8988T (cell line): ENCODE results near the gene PMAIP1.
"Not testable (repeated sequence)": the region's sequence is repeated elsewhere in the genome, so short reads cannot be mapped to it uniquely, and the experiment has no call there.

Experiments used
- DNase-seq: peaks from one replicate; pipeline ENCODE4 v3.0.0; 2011

PMAIP1 gene

DNA sequence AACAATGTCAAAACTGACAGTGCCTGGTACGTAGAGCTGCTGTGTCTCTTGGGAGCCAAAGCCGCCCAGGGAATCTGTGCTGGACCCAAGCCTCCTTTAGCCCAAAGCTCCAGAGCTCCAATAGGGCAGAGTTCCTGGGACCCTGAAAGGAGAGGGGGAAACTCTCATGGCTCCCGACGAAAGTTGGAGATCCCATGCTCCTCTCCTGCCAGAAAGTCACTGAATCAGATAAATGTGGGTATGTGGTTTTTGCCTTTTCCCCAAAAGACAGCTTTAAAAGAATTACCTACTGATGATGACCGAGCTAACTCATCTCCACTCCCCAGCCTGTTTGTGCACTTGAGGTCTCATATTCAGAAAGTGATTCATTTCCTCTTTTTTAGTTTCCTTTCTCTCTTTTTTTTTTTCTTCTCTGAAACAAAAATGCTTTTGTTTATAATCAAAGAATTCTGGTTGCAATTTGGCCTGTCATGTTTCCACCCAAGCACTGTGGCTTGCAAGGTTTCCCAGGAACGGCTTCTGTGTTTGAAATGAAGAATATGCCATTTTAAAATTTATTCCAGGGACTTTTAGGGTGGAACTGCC, 14.1 kb upstream of the PMAIP1 start:
- DNase-seq, result no peak

DNA sequence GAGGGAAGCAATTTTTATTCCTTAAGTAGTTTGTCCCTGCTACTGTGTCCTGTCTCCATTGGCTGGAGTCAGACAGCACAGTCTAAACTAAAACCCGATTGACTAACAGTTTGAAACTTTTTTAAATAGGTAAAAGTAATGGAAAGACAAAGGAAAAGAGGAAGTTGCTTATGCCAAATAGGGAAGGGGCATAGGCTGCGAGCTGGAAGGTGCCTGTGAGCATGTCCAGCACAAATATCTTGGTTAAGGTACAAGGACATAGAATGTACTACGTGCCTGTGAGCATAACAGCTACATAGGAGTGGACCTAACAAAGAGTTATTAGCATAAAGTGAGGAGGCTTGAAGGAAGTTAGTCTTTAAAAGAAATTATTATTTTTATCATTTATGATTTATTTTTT, 13.4 kb upstream of the PMAIP1 start:
- not testable (repeated sequence) for DNase-seq

DNA sequence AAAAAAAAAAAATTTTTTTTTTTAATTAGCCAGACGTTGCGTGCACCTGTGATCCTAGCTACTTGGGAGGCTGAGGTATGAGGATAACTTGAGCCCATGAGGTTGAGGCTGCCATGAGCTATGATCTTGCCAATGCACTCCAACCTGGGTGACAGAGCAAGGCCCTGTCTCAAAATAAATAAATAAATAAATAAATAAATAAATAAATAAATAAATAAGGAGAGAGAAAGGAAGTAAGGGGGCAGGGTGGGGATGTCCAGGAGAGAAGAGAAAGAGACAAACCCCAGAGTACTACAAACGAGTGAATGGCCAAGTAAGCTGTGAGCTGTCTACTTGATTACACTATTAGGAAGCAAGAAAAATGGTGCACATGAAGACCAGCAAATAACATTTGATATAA, 7.7 kb upstream of the PMAIP1 start:
- no peak for DNase-seq

DNA sequence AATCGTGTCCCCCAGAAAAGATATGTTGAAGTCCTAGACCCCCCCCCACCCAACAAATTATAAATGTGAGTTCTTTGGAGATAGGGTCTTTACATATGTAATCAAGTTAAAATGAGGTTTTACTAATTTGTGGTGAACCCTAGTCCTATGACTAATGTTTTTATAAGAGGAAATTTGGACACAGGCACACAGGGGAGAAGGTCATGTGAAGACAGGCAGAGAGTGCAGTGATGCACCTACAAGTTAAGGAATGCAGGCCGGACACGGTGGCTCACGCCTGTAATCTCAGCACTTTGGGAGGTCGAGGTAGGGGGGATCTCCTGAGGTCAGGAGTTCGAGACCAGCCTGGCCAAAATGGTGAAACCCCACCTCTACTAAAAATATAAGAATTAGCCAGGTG, 5.8 kb upstream of the PMAIP1 start:
- no peak for DNase-seq

DNA sequence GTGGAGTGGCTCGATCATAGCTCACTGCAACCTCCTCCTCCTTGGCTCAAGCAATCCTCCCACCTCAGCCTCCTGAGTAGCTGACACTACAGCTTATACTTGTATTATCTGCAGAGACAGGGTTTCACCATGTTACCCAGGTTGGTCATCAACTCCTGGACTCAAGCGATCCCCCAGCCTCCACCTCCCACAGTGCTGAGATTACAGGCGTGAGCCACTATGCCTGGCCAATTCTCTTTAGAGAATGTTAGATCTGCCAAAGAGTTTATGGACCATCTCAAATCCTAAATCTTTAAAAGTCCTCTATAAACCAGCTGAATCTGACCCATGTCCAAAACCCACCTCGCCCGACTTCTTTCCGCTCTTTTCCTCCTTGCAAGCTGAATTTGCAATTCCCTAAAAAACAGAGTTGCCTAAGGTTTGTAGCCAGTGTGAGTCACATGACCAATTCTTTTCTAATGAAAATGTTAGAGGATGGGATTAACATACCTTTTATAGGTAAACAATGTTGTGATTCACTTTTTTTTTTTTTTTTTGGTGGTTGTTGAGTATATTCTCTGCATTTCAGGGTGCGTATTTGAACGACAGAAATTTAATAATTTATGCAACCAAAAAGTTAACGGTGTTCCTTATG, 2.4 kb upstream of the PMAIP1 start:
- no peak for DNase-seq

DNA sequence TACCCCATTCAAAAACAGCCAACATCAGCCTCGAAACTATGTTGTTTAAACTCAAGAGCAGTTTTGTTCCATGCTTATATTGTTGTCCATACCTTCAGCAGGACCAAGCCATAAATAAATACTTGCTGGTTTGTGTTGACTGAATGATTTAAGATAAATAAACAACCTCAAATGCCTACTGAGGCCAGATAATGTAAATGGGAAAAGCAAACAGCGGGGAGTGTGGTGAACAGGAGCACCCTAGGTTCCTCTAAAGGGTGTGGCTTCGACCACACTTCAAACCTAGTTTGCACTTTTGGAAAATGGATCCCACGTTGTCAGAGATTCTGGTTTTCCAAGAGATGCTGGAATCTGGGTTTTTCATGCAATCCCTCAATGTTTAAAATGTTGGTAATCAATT, 1.7 kb upstream of the PMAIP1 start:
- no peak for DNase-seq

DNA sequence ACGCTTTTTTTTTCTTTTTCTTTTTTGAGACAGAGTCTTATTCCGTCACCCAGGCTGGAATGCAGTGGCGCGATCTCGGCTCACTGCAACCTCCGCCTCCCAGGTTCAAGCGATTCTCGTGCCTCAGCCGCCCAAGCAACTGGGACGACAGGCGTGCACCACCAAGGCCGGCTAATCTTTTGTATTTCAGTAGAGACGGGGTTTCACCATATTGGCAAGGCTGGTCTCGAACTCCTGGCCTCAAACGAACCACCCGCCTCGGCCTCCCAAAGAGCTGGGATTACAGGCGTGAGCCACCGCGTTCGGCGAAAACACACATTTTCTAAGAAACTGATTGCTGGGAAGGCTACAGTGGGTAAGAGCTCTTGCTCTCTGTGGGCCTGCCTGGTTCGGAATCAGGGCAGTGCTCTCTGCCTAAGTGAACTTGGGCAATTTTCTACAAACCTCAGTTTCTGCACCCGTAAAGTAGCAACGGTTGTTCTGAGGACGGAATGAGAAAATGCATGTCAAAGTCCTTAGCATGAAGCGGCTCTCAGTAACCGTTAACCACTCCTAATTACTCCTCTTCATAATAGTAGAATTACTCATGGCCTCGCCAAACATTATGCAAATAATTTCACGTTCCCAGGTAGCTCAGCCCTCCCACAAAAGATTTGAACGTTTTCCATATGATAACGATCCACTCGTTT, 1.0 kb upstream of the PMAIP1 start:
- no peak for DNase-seq

DNA sequence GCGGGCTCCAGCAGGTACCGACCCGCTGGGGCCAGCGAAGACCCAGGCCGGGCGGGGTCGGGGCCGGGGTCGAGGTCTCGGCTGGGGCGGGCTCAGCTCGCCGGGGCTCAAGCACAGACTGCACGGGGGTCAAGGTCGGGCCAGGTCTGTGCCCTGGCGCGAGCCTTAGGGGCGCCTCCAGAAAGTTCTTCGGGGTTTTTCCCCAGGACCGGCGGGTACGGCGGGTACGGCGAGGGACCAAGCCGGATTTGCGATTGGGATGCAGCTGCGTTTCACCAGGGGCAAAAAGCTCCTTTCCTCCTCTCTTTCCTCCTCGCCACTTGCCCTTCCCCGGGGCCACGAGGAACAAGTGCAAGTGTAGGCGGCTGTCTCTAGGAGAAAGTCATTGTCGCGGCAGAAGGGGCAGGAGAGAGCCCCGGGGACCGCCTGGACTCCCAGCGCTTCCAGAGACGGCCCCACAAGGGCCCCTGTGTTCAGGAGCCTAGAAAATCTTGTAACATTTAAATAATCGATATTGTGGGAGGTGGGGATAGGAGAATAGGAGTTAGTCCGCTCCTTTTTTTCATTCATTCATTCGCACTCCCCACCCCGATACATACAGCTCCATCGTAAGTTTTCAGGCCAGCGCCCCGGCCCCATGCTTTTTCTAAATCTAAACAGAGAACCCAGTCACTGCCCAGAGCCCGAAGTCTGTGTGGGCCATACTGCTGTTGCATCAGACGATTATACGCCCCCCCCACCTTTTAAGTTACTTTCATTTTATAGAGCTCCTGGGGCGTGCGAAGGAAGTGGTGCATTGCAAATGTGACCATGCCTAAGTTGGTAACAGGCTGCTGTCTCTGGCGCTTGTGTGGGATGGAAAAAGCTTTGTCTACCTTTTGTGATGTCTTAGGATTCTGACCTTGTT, 679 bp downstream of the PMAIP1 start:
- no peak for DNase-seq

DNA sequence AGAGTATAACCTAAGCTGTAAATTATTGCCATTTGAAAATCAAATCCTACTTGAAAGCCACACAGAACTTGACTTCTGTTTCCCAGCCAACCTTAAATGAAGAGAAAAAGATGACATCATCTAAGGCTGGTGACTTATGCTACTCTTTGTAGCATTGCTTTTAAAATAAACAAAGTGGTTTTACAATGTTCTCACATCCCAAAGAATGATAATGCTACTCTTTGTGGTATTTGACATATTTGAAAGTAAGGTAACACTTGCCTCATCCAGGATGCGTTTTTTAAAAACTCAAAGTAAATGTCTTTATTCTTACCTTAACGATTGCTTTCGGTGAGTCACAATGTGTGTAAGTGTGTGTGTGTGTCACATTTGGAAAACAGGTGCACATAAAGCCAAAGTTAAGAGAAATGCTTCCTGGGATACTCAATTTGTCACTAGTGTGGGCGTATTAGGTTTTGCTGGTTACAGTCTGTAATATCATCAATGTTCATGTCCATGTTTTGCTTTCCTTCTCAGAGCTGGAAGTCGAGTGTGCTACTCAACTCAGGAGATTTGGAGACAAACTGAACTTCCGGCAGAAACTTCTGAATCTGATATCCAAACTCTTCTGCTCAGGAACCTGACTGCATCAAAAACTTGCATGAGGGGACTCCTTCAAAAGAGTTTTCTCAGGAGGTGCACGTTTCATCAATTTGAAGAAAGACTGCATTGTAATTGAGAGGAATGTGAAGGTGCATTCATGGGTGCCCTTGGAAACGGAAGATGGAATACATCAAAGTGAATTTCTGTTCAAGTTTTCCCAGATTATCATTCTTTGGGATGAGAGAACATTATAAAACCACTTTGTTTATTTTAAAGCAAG, 2.6 kb downstream of the PMAIP1 start:
- no peak for DNase-seq

DNA sequence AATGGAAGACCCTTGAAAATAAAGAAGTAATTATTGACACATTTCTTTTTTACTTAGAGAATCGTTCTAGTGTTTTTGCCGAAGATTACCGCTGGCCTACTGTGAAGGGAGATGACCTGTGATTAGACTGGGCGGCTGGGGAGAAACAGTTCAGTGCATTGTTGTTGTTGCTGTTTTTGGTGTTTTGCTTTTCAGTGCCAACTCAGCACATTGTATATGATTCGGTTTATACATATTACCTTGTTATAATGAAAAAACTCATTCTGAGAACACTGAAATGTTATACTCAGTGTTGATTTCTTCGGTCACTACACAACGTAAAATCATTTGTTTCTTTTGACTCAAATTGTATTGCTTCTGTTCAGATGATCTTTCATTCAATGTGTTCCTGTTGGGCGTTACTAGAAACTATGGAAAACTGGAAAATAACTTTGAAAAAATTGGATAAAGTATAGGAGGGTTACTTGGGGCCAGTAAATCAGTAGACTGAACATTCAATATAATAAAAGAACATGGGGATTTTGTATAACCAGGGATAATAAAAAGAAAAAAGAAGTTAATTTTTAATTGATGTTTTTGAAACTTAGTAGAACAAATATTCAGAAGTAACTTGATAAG, 3.3 kb downstream of the PMAIP1 start:
- no peak for DNase-seq

DNA sequence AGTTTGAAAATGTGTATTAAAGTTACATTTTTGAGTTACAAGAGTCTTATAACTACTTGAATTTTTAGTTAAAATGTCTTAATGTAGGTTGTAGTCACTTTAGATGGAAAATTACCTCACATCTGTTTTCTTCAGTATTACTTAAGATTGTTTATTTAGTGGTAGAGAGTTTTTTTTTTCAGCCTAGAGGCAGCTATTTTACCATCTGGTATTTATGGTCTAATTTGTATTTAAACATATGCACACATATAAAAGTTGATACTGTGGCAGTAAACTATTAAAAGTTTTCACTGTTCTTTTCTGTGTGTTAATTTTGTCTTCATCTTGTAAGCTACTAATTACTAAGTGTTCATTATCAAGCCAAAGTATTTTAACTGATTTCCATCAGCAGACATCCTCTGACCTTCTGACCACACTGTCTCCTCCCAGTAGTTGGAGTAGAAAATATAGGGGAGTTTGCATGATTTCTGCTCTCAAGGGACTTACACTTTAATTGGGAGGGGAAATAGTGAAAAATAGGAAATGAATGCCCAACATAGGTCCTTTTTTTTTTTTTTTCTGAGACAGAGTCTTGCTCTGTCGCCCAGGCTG, 4.3 kb downstream of the PMAIP1 start:
- DNase-seq, result no peak

DNA sequence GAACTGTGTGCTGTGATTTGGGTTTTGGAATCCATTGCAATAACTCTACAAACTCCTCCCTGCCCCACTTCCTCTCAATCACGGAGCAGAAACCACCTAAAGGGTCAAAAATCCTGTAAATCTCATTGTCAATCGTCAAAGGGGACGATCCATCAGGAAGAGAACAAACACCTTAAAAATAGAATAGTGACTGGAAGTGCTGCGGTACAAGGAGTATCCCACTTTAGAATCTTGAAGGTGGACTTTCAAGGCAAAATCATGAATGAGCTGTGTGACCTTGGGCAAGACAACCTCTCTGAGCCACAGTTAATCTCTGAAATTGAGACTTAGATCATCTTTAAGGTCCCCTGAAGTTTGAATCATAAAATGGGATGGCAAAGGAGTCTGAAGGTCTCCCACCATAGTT, 5.9 kb downstream of the PMAIP1 start:
- no peak for DNase-seq

DNA sequence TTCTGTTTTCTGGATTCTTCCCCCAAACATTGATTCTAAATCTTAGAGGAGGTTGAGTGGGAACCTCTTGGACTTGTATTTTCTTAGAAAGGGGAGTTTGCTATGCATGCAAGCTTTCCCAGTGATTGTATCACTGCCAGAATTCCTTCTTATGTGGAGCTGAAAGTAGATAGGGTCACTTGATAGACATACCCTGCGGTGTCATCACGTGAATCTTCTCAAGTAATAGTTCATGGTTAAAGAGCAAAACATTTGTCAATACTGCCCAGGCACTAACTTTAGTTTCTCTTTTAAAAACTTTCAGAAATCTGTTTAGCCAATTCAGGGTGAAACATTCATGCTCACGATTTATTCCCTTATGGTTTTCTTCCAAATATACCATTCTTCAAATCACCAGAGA, 6.4 kb downstream of the PMAIP1 start:
- no peak for DNase-seq

DNA sequence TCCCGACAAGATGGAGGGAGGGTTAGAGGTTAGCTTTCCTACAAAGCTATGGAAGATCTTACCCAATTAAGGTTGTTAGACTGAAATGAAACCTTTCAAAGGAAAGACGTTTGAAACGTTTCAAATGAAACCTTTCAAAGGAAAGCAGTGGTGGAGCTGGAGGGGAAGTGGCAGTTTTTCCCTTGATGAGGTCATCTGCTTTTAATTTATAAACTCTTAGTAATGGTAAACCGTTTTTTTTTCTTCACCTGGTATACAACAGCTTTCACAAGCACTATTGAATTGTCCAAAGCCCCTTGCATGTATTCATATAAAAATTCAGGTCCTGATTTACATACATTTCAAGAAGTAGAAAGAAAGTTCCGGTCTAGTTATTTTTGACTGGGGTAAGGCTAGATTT, 7.4 kb downstream of the PMAIP1 start:
- DNase-seq, result no peak

DNA sequence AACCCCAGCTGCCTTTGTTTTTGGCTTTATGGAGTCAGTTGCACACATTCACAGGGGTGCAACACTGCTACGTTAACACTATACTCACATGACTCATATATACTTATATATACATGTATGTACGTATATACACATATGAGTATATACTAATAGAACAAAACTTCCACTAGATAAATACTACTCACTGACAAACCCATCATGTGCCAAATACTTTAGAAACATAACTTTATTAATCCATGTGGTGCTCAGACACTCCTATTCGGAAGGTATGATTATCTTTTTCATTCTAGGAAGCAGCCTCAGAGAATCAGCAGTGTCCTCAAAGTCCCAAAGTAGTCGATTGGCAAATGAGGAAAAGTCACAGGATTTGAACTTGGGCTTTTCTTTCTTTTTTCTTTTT, 7.9 kb downstream of the PMAIP1 start:
- DNase-seq, result no peak

DNA sequence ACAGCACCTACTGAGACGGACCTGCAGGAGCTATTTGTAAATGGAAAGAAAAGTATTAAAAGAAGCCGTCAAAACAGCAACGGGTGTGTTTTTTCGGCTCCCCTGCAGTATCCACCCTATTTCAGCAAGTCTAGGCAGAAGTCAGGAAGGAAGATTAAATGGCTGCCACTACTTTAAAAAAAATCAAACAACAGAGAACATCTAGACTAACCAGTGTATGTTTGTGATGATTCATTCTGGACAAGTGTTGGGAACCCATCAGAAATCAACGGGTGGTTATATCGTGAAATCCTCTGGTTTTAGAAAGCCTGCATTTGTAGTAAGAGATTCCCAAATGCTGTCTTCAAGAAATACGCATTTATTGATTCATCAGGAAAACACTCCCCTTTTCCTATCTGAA, 9.0 kb downstream of the PMAIP1 start:
- DNase-seq, result no peak

DNA sequence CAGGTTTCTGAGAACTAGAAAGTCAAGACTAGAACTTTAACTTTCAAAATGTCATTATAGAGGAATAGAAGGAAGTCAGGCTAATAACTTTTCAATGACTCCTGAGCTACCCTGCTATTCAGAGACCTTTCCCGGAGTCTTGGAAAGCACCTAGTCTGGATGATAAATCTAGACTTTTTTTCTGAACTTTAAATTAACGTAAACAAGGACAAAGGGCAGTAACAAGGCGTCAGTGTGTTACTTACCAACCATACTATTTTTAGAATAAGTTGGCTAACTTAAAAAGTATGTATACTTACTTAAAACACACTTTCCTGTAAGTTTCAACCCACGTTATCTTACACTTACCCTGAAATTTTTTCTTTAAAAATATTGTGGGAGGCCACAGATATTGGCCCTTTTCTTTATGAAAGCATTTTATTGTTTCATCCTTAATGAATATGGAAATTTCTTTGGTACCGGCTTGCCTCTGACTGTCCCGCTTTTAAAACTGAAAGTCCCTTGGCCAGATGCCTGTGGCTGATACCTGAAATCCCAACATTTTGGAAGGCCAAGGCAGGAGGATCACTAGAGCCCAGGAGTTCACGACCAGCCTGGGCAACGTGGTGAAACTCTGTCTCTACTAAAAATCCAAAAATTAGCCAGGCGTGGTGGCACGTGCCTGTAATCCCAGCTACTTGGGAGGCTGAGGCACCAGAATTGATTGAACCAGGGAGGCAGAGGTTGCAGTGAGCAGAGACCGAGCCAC, 9.7 kb downstream of the PMAIP1 start:
- DNase-seq, result no peak

DNA sequence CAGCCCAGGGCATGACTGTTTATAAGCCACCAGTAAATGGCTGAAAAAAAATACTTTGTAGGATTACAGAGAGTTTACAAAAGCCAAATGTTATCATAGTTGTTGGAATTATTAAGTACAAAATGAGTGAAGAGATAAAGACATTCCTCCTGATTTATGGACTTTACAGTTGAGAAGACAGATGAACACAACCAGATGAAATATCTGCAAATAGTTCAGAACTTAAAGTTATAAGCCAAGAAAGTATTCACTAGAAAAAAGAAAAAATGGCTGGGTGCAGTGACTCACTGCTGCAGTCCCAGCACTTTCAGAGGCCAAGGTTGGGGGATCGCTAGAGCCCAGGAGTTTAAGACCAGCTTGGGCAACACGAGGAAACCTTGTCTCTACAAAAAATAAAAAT, 11.2 kb downstream of the PMAIP1 start:
- DNase-seq, result no peak

DNA sequence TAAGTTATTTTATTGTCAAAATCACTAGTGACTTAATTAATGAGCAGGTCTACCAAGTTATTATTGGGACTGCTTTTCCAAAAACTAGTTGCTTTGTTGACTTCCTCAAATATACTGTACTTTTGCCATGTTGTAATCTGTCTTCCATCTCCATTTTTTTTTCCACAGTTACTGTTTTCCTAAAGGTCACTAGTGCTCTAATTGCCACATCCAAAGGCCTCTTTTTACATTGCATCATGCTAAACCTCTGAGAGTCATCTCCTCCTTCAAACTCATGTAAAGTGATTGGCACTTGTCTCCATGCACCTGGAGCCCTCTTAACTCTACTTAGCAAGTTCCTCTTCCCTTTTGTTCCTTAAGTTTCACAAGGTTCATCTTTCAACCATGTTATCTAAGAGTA, 11.8 kb downstream of the PMAIP1 start:
- no peak for DNase-seq

DNA sequence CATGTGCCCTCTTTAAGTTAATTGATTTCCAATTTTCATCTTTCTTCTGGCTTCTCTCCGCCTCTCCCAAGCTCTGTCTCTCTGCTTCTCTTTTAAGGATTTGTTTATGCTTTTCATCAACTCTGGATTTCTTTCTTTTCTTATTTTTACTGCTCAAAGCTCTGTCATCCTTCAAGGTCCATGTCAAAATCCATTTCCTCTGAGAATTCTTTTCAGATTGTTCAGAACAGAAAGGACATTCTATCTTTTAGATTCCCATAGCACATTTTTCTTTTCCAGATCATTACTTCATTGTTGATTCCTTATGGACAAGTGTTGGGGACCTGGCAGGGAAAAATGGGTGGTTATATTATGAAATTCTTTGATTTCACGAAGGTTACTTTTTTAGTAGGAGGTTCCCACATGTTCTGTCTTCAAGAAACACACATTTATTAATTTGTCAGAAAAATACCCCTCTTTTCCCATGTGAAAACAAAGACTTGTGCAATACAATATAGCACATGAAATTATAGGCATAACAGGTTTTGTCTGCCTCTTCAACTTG, 12.3 kb downstream of the PMAIP1 start:
- DNase-seq, result no peak

DNA sequence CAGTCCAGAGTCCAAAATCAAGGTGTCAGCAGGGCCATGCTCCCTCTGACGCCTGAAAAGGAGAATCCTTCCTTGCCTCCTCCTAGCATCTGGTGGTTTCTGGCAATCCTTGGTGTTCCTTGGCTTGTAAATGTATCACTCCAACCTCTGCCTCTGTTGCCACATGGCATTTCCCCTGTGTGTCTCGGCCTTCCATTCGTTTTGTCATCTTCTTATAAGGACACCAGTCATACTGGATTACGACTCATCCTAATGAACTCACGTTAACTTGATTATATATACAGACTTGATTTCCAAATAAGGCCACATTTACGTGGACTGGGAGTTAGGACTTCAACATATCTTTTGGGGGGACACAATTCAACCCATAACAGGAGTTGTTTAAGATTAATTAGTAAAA, 15.8 kb downstream of the PMAIP1 start:
- no peak for DNase-seq
